ENCODE data around the gene PROX2. TPM values are rescaled to one million over a fixed set of nuclear protein-coding genes. Genes with fewer than 3 reads are reported as not detected.

Gene PROX2
- total RNA-seq, 2 experiments from 2014 or later = 0.50 to 0.76 TPM

DNA sequence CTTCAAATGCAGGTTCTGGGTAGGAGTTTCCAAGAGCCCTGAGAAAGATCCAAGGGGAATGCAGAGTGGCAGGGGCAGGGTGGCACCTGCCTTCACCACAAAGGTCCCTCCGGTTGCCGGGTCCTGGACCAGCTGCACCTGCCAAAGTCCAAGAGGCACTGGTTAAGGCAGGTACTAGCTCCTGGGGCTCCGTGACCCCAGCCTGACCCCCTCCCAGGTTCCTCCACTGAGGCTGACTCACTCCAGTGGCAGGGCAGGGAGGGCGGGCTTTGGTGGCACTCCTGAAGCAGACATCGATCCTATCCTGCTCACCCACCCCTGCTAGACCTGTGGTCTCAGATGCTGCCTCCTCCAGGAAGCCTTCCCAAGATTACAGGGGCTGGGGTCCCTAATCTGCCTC is 35.8 kb upstream of the PROX2 start:
- CTCF ChIA-PET = no interaction called here

DNA sequence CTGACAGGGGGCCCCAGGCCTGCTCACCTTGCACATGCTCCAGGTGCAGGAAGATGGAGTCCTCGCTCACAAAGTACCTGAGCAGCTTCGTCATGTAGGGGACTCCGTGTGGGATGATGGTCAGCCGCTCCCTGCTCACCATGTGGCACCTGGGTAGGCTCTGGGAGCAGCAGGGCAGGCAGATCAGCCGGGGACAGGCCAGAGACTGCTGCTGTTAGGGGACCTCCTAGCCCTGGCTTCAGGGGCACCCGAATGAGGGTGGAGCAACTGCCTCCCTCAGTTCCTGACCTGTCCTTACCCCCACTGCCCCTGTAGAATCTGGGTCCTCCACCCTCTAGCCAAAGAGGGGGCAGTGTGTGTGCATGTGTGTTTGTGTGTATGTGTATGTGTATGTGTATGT is 35.3 kb upstream of the PROX2 start:
- ChIA-PET CTCF (no interaction called here), POLR2A (no interaction called here)

More for the DNA sequence above, 35.8 kb upstream of the PROX2 start:
- POLR2A ChIA-PET = no interaction called here

DNA sequence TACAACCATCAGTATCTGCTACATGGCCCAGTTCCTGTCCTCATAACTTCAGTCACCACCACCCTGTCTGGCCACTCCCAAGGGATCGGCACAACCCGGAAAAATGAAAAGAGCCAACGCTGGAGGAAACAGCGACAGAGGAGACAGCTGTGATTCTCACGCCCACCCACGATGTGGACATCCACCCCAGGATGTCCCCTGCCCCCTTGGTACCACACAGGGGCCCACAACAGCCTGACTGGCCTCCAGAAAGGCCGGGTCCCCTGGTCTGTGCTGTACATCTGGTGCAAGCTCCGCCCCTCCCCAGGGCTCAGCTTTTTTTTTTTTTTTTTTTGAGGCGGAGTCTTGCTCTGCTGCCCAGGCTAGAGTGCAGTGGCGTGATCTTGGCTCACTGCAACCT is 34.6 kb upstream of the PROX2 start:
- POLR2A ChIA-PET = no interaction called here
- CTCF ChIA-PET = no interaction called here

GRCh38 chr14:74909911-74910310 is 34.0 kb upstream of the PROX2 start:
- POLR2A ChIA-PET = no interaction called here
- CTCF ChIA-PET = interaction anchor here (1.0 kb wide), 1 partner anchor 12 kb away, joined by 3 read pairs; no protein-coding TSS in a partner anchor

DNA sequence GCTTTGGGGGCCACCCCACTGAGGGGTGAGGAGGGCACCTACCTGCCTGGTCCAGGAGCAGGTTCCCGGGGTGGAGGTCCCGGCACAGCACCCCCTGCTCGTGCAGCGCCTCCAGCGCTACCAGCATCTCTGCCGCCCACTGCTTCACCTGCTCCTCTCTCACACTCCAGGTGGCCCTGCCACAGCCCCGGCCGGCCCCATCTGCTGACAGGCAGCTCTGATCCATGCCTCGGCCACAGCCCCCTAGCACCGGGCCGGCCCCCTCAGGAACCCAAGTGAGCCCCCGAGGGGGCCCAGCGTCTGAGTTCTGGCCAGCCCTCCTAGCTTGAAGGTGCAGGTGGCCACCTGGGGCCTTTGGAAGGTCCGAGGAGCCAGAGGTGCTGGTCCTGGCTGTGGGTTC is 33.6 kb upstream of the PROX2 start:
- ChIA-PET CTCF (interaction anchor here (1.0 to 7.8 kb wide), 2 partner anchors 12 to 48 kb away, joined by 3 to 175 read pairs; no protein-coding TSS in a partner anchor), POLR2A (no interaction called here)

DNA sequence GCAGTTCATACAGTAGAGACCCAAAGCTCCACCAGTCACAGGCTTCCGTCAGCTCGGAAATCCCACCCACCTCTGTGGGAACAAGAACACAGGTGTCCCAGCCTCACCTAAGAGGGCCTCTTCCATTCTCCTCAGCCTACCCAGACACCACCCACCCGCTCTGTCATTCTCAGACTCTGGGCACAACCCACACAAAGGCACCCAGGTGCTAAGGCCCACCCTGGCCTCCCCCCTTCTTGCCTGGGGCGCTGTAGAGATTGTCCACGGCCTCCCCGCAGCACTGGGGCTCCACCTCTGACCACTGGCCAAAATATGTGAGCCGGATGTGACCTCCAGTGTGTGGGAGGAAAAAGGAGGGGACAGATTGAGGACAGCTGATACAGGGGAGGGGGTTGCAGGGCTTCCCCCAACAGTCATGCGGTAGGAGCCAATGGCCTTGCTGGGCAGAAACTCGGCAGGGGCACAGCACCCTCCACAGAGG is 33.0 kb upstream of the PROX2 start:
- ChIA-PET CTCF (interaction anchor here (7.8 kb wide), 1 partner anchor 47 kb away, joined by 175 read pairs; no protein-coding TSS in a partner anchor), POLR2A (no interaction called here)

GRCh38 chr14:74907744-74908143 is 31.8 kb upstream of the PROX2 start:
- ChIA-PET CTCF (interaction anchor here (0.5 to 7.8 kb wide), 4 partner anchors 15 to 726 kb away, joined by 4 to 175 read pairs (median 4); partner anchors contain the start of genes DLST and RPS6KL1), POLR2A (interaction anchor here (0.7 kb wide), 1 partner anchor 54 kb away, joined by 4 read pairs; no protein-coding TSS in a partner anchor)

GRCh38 chr14:74906925-74907521 is 31.1 kb upstream of the PROX2 start:
- CTCF ChIA-PET = interaction anchor here (0.9 to 7.8 kb wide), 7 partner anchors 15 to 96 kb away, joined by 3 to 175 read pairs (median 5); partner anchors contain the start of genes DLST, EIF2B2, PROX2 and RPS6KL1
- POLR2A ChIA-PET = no interaction called here

GRCh38 chr14:74905595-74906142 is 29.7 kb upstream of the PROX2 start:
- POLR2A ChIA-PET = interaction anchor here (1.2 to 2.0 kb wide), 2 partner anchors 23 to 45 kb away, joined by 6 to 7 read pairs; no protein-coding TSS in a partner anchor
- CTCF ChIA-PET = interaction anchor here (0.6 to 7.8 kb wide), 26 partner anchors 9 to 183 kb away, joined by 3 to 175 read pairs (median 5); partner anchors contain the start of genes EIF2B2, PROX2, RPS6KL1 and ZC2HC1C

- POLR2A ChIA-PET = interaction anchor here (2.0 kb wide), 1 partner anchor 22 kb away, joined by 6 read pairs; no protein-coding TSS in a partner anchor
Measured at GRCh38 chr14:74904635-74905503, 28.9 kb upstream of the PROX2 start.

DNA sequence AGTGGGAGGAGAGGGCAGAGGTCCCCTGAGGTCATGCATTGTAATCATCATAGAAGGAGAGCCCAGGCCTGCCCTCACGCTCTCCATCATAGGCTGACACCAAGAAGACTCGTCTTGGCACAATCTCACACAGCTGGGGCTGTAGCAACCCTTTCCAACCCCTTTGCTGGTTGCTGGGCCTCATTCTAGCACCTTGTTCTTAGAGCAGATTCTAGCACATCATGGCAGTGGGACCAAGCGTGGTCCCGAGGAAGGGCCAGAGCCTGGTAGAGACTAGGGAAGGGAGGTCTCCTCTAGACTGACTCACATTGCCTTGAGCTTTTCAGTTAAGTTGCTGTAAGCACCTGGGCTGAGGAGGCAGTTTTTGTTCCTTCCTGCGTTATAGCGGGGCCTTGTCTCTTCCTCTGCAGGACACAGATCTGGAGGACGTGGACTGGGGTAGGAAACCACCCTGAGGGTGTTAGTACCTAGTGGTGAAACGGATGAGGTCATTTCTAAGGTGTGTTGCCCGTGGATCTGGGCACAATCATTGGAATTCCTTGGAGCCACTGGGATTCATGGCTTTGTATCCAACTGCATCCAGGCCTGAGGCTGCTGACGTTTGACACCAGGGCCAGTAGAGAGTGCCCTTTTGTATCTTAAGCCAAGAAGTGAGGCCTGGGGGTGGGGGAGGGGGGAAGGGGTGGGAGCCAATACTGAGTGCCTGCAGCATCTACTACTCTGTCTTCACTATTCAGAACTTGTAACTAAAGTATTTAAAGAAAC is 27.2 kb upstream of the PROX2 start:
- CTCF ChIA-PET = interaction anchor here (0.6 to 7.8 kb wide), 2 partner anchors 20 to 42 kb away, joined by 3 to 175 read pairs; no protein-coding TSS in a partner anchor
- POLR2A ChIA-PET = no interaction called here

More at GRCh38 chr14:74904635-74905503, 28.9 kb upstream of the PROX2 start:
- CTCF ChIA-PET = interaction anchor here (0.9 to 7.8 kb wide), 15 partner anchors 10 to 183 kb away, joined by 3 to 175 read pairs (median 5); partner anchors contain the start of genes RPS6KL1 and ZC2HC1C

DNA sequence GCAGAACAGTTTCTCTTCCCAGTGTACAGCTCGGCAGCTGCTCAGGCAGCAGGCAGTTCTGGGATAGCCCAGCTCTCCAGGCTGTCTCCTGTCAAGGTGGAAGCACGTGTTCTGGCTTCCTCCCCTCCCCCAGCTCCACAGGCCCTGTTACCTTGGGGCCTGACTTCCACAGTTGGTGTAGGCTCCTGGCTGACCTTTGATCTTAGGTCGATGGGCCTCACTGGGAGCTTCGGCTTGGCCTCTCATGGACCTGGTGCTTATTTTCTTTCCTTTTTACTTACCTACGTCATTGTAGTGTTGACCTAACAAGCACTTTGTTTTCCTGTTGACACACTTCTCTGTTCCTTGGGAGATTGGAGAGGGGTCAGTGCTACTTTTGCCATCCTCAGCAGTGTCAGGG is 22.7 kb upstream of the PROX2 start:
- ChIA-PET POLR2A (no interaction called here), CTCF (interaction anchor here (2.2 kb wide), 1 partner anchor 37 kb away, joined by 7 read pairs; no protein-coding TSS in a partner anchor)

- CTCF ChIA-PET = interaction anchor here (0.7 to 2.2 kb wide), 2 partner anchors 37 to 191 kb away, joined by 3 to 7 read pairs; no protein-coding TSS in a partner anchor
- POLR2A ChIA-PET = no interaction called here
Measured at GRCh38 chr14:74898083-74898482, 22.1 kb upstream of the PROX2 start.

- CTCF ChIA-PET = interaction anchor here (0.7 to 2.2 kb wide), 3 partner anchors 25 to 191 kb away, joined by 3 to 7 read pairs (median 4); no protein-coding TSS in a partner anchor
- POLR2A ChIA-PET = no interaction called here
Measured at GRCh38 chr14:74897642-74898041, 21.7 kb upstream of the PROX2 start.

- ChIA-PET POLR2A (no interaction called here), CTCF (interaction anchor here (0.8 to 2.2 kb wide), 2 partner anchors 9 to 35 kb away, joined by 6 to 7 read pairs; no protein-coding TSS in a partner anchor)
Measured at GRCh38 chr14:74896400-74896799, 20.5 kb upstream of the PROX2 start.

GRCh38 chr14:74893614-74894091 is 17.7 kb upstream of the PROX2 start:
- CTCF ChIA-PET = interaction anchor here (0.6 to 2.3 kb wide), 4 partner anchors 8 to 451 kb away, joined by 3 to 12 read pairs (median 6); no protein-coding TSS in a partner anchor

DNA sequence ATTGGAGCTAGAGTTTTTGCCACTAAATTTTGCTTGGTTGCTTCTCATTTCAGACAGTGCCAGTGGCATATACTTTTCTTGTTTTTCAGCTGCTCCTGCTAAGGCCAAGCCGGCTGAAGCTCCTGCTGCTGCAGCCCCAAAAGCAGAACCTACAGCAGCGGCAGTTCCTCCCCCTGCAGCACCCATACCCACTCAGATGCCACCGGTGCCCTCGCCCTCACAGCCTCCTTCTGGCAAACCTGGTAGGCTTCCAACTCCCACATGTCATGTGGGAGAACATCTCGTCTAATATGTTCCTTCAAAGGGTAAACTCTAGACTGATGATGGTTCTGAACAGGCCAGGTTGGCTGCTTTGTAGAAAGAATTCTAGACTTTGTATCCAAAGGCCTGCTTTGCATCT is 16.8 kb upstream of the PROX2 start:
- POLR2A ChIA-PET = no interaction called here
- CTCF ChIA-PET = interaction anchor here (0.6 to 2.3 kb wide), 4 partner anchors 9 to 452 kb away, joined by 3 to 12 read pairs (median 6); no protein-coding TSS in a partner anchor

More at GRCh38 chr14:74893614-74894091, 17.7 kb upstream of the PROX2 start:
- POLR2A ChIA-PET = no interaction called here

- ChIA-PET POLR2A (no interaction called here), CTCF (interaction anchor here (1.4 kb wide), 1 partner anchor 13 kb away, joined by 3 read pairs; no protein-coding TSS in a partner anchor)
Measured at GRCh38 chr14:74891870-74892269, 15.9 kb upstream of the PROX2 start.

Measured in activated CD8-positive, alpha-beta memory T cell treated with anti-CD3 and anti-CD28 coated beads for 36 hours (primary cell).